Pulmonary artery endothelial cell (primary cell): ENCODE data around the gene EXD2. TPM values are rescaled to one million over a fixed set of nuclear protein-coding genes. Genes with fewer than 3 reads are reported as not detected.
"Not testable (repeated sequence)": the region's sequence is repeated elsewhere in the genome, so short reads cannot be mapped to it uniquely, and the experiment has no call there.

ENCODE experiments used
- DNase-seq: peaks from one replicate; pipeline ENCODE4 v3.0.0-alpha.2; 2011; ENCODE audit warnings: low read depth, low spot score
- total RNA-seq: library from RNA; depleted of rRNA; stranded (reverse); fragments of >200 nt; gene quantifications from 2 replicates; pipeline ENCODE4 v1.2.3, GENCODE V29; 2014

The EXD2 gene
- total RNA-seq, 1 donor from 2014 or later = 22.7 TPM

- DNase-seq = no peak
These were observed 89.5 kb downstream of the EXD2 start for GRCh38 chr14:69280746-69281291.

GRCh38 chr14:69281450-69282169 lies 90.3 kb downstream of the EXD2 start:
- no peak for DNase-seq

- DNase-seq = no peak
These were observed 91.2 kb downstream of the EXD2 start for GRCh38 chr14:69282448-69282847.

GRCh38 chr14:69284170-69284569 lies 92.9 kb downstream of the EXD2 start:
- DNase-seq = no peak

GRCh38 chr14:69285661-69286255 lies 94.5 kb downstream of the EXD2 start:
- DNase-seq = no peak

- DNase-seq = no peak
These were observed 96.1 kb downstream of the EXD2 start for GRCh38 chr14:69287098-69288010.

GRCh38 chr14:69288011-69288771 lies 96.9 kb downstream of the EXD2 start:
- no peak for DNase-seq

- DNase-seq = no peak
These were observed 97.8 kb downstream of the EXD2 start for GRCh38 chr14:69288956-69289705.

- no peak for DNase-seq
These were observed 98.7 kb downstream of the EXD2 start for GRCh38 chr14:69289811-69290520.

- DNase-seq = not testable (repeated sequence)
These were observed 99.6 kb downstream of the EXD2 start for GRCh38 chr14:69290881-69291280.

- DNase-seq = no peak
These were observed 100.1 kb downstream of the EXD2 start for GRCh38 chr14:69291396-69291795.

GRCh38 chr14:69291891-69292561 lies 100.7 kb downstream of the EXD2 start:
- no peak for DNase-seq

Other genes with a start within 250 kb of the EXD2 start
- gene ACTN1, start 212.2 kb upstream of the EXD2 start, total RNA-seq = 329 and 340 TPM in 2 replicates
- gene DCAF5, start 38.4 kb upstream of the EXD2 start, total RNA-seq = 13.8 and 17.0 TPM in 2 replicates
- 0.11 and 0.13 TPM in 2 replicates for gene GALNT16, start 68.7 kb downstream of the EXD2 start, total RNA-seq
- 183 and 199 TPM in 2 replicates for gene ERH, start 206.8 kb downstream of the EXD2 start, total RNA-seq
- 120 and 129 TPM in 2 replicates for gene SLC39A9, start 207.2 kb downstream of the EXD2 start, total RNA-seq